ENCODE data around the gene MAST4. TPM values are rescaled to one million over a fixed set of nuclear protein-coding genes. Genes with fewer than 3 reads are reported as not detected.

Gene MAST4
- total RNA-seq, 1 donor from 2014 or later: 17.2 TPM

- H3K9me3 Mint-ChIP-seq: no peaks in the 10 kb centered on the region
- H3K27ac Mint-ChIP-seq: no peak overlapping the region
- intact Hi-C loops (cut with micrococcal nuclease): no loop called here
- peaks cover 4% of the 10 kb centered on the region for H3K27me3 Mint-ChIP-seq
- H3K4me3 Mint-ChIP-seq: no peak overlapping the region
- peaks cover 9% of the 10 kb centered on the region for H3K4me1 Mint-ChIP-seq
- H3K36me3 Mint-ChIP-seq (ENCODE audit: low read depth): no peaks in the 10 kb centered on the region
- CTCF ChIA-PET: no interaction called here
- POLR2A ChIA-PET: no interaction called here
- DNase-seq (no peak), ATAC-seq (ENCODE audit: low read depth) (no peak)
- TF ChIP-seq CTCF (IDR thresholded peaks at IDR 0.05): no peak
Measured at GRCh38 chr5:67037171-67037570, 441.0 kb downstream of the MAST4 start.

GRCh38 chr5:67038817-67039603, 442.8 kb downstream of the MAST4 start:
- ATAC-seq (ENCODE audit: low read depth) (no peak), DNase-seq (no peak)
- Mint-ChIP-seq H3K27me3 (peaks cover 4% of the 10 kb centered on the region), H3K4me1 (no peaks in the 10 kb centered on the region), H3K36me3 (ENCODE audit: low read depth) (no peaks in the 10 kb centered on the region), H3K4me3 (no peak overlapping the region), H3K9me3 (no peaks in the 10 kb centered on the region), H3K27ac (no peak overlapping the region)
- CTCF ChIA-PET: no interaction called here
- intact Hi-C loops (cut with micrococcal nuclease): no loop called here
- POLR2A ChIA-PET: no interaction called here
- TF ChIP-seq CTCF (IDR thresholded peaks at IDR 0.05): no peak

- intact Hi-C loops (cut with micrococcal nuclease): no loop called here
- DNase-seq (no peak), ATAC-seq (ENCODE audit: low read depth) (no peak)
- no peak overlapping the region for H3K27ac Mint-ChIP-seq
- no peak for TF ChIP-seq CTCF (IDR thresholded peaks at IDR 0.05)
- H3K27me3 Mint-ChIP-seq: peaks cover 4% of the 10 kb centered on the region
- no peak overlapping the region for H3K4me3 Mint-ChIP-seq
- ChIA-PET CTCF (interaction anchor here (0.6 kb wide), 1 partner anchor 505 kb away, joined by 3 read pairs; no protein-coding TSS in a partner anchor), POLR2A (no interaction called here)
- H3K4me1 Mint-ChIP-seq: no peaks in the 10 kb centered on the region
- H3K9me3 Mint-ChIP-seq: no peaks in the 10 kb centered on the region
- no peaks in the 10 kb centered on the region for H3K36me3 Mint-ChIP-seq (ENCODE audit: low read depth)
Measured at GRCh38 chr5:67042176-67043003, 446.2 kb downstream of the MAST4 start.

GRCh38 chr5:67043796-67044511, 447.8 kb downstream of the MAST4 start:
- no peaks in the 10 kb centered on the region for H3K4me1 Mint-ChIP-seq
- H3K27ac Mint-ChIP-seq: no peak overlapping the region
- H3K36me3 Mint-ChIP-seq (ENCODE audit: low read depth): no peaks in the 10 kb centered on the region
- no peak overlapping the region for H3K4me3 Mint-ChIP-seq
- no peaks in the 10 kb centered on the region for H3K9me3 Mint-ChIP-seq
- CTCF ChIA-PET: no interaction called here
- POLR2A ChIA-PET: interaction anchor here (0.6 kb wide), 1 partner anchor 15 kb away, joined by 4 read pairs; no protein-coding TSS in a partner anchor
- DNase-seq (no peak), ATAC-seq (ENCODE audit: low read depth) (no peak)
- intact Hi-C loops (cut with micrococcal nuclease): no loop called here
- peaks cover 4% of the 10 kb centered on the region for H3K27me3 Mint-ChIP-seq
- no peak for TF ChIP-seq CTCF (IDR thresholded peaks at IDR 0.05)

Data from activated B cell treated with CpG ODN at 0.5 μM for 24 hours (primary cell).